Measurements from ENCODE around the gene TRIM44.

TRIM44 gene

GRCh38 chr11:35662649-35663407 is at the start of gene TRIM44:
Gene TRIM44, plus strand, starts transcription at chr11:35662775. Its CDS starts 337 bp downstream, at chr11:35663112.
- DNase-seq = peak in 56 of 58 donors; percentile 50 to 94 (median 79)

GRCh38 chr11:35614939-35615569 is 47.5 kb upstream of the TRIM44 start:
- no peak for DNase-seq

GRCh38 chr11:35615921-35616900 is 46.4 kb upstream of the TRIM44 start:
- DNase-seq = peak in 39 of 58 donors; percentile 2 to 83 (median 43)

GRCh38 chr11:35617316-35617686 is 45.3 kb upstream of the TRIM44 start:
- no peak for DNase-seq

- DNase-seq = peak in 51 of 58 donors; percentile 13 to 79 (median 53)
Measured at GRCh38 chr11:35617687-35618496, 44.7 kb upstream of the TRIM44 start, which contains the start of gene FJX1. Gene FJX1, plus strand, starts transcription at chr11:35618460. Its CDS starts 177 bp downstream, at chr11:35618637.

- DNase-seq = peak in 20 of 58 donors; percentile 8 to 62 (median 32)
Measured at GRCh38 chr11:35618497-35619115, 44.0 kb upstream of the TRIM44 start.

GRCh38 chr11:35619116-35619854 is 43.3 kb upstream of the TRIM44 start:
- DNase-seq = peak in 40 of 58 donors; percentile 7 to 75 (median 44)

GRCh38 chr11:35619855-35620640 is 42.5 kb upstream of the TRIM44 start:
- peak in 24 of 58 donors; percentile 3 to 48 (median 23) for DNase-seq

GRCh38 chr11:35620795-35621194 is 41.8 kb upstream of the TRIM44 start:
- no peak for DNase-seq

- DNase-seq = no peak
Measured at GRCh38 chr11:35621620-35622019, 41.0 kb upstream of the TRIM44 start.

GRCh38 chr11:35622070-35622469 is 40.5 kb upstream of the TRIM44 start:
- no peak for DNase-seq

GRCh38 chr11:35623621-35624168 is 38.9 kb upstream of the TRIM44 start:
- no peak for DNase-seq

GRCh38 chr11:35624316-35624715 is 38.3 kb upstream of the TRIM44 start:
- DNase-seq = no peak

GRCh38 chr11:35624781-35625180 is 37.8 kb upstream of the TRIM44 start:
- DNase-seq = no peak

- no peak for DNase-seq
Measured at GRCh38 chr11:35626501-35626900, 36.1 kb upstream of the TRIM44 start.

GRCh38 chr11:35629511-35629910 is 33.1 kb upstream of the TRIM44 start:
- DNase-seq = no peak

GRCh38 chr11:35629914-35630313 is 32.7 kb upstream of the TRIM44 start:
- no peak for DNase-seq

- DNase-seq = no peak
Measured at GRCh38 chr11:35631891-35632290, 30.7 kb upstream of the TRIM44 start.

Data from anterior cingulate cortex (tissue), 58 donors.